Measurements from ENCODE around the gene ASPHD2.

The ASPHD2 gene

GRCh38 chr22:26446808-26447515, 17.9 kb downstream of the ASPHD2 start:
- no peak for DNase-seq (ENCODE audit: low read depth)

DNA sequence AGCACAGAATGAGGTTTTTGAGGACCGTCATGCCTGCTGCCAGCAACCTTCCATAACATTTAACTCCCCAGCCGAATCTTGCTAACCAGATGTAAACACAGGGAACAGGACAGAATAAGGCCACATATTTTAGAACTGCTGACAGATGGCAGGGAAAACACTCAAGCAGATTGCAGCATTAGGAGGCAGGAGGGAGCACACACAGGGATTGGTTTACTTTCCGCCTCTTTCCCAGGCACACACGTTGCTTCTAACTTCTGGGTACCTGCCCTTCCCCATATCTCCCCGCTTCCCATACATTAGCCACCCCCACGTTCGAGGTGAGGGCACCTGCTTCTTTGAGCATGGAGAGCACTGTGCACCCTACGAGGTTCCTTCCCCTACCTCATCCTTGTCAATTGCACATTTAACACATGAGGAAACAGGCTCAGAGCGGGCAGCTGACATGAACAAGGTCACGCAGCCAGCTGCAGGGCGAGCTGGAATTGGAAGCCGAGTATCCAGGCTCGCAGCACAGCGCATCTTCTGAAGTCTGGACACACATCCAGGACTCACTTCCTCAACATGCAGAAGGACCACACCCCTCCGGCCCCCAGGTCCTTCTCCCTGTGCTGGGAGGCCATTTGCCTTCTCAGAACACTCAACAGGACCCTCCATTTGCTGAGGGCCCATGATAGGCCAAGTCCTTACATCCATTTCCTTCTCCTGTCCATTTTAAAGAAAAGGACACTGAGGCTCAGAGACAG, 18.7 kb downstream of the ASPHD2 start:
- DNase-seq (ENCODE audit: low read depth): no peak

DNA sequence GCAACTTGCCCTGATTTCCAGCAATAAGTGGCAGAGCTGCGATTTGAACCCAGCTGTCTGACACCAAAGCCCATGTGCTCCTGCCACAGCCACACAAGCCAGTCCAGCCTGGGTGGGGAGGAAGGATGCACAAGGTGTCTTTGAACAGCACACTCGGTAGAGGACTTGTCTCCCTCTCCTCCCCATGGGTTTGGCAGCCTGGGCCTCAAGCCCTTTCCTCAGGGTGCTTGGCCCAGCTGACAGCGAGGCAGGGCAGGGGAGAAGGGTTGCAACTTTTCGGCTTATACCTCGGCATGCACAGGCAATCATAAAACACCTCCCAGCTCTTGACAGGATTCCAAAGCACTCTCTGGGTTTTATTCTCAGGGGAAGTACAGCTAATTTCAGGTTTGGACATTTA, 19.3 kb downstream of the ASPHD2 start:
- DNase-seq (ENCODE audit: low read depth): no peak

DNA sequence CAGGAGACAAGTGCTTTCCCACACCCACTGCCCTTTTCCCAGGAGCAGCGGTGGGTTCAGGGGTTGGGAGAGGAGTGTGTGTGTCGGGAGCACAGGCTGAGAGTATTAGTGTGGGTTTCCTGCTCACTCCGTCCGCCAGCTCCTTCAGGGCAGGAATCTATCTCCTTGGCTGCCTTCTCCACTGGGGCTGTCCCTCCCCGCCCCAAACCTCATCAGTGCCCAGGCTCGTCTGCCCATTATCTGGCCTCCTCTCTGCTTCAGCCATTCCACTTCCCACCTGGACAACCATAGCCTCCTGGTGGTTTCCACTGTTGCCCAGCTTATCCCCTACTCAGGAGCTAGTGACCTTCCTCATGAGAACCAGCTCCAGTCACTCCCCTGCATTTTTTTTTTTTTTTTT, 19.9 kb downstream of the ASPHD2 start:
- no peak for DNase-seq (ENCODE audit: low read depth)

GRCh38 chr22:26450453-26451185, 21.6 kb downstream of the ASPHD2 start:
- DNase-seq (ENCODE audit: low read depth): no peak

- no peak for DNase-seq (ENCODE audit: low read depth)
These were observed 23.4 kb downstream of the ASPHD2 start for GRCh38 chr22:26452236-26453016.

GRCh38 chr22:26453216-26453615, 24.2 kb downstream of the ASPHD2 start:
- DNase-seq (ENCODE audit: low read depth): no peak

DNA sequence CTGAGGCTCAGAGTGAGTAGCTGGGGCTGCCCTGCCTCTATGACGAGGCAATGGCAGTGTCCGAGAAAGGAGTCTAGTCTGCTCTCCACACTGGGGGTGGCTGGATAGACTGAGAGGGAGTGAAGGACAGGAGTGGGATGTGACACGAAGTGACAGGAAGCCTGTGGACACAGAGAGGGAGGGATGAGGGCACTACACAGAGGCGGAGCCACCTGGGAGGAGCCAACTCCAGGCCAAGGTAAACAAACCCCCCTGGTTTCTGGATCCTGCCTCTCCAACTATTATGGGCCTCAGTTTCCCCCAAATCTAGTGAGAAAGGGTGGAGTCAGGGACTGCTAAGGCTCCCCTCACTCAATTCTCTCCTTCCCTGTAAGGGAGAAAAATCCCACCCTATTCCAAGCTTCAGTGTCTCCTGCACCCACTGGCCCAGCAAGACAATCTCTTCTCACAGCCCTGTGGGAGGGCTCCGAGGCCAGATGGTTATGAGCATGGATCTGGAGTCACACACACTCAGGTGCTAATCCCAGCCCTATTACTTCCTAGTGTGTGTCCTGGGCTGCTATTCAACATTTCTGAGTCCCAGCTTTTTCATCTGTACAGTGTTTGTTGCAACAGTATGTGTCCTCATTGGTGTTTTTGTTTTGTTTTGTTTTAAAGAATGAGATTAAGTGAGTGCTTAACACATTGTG, 24.9 kb downstream of the ASPHD2 start:
- DNase-seq (ENCODE audit: low read depth): no peak

- DNase-seq (ENCODE audit: low read depth): no peak
These were observed 28.7 kb downstream of the ASPHD2 start for GRCh38 chr22:26457661-26458272.

GRCh38 chr22:26460202-26460601, 31.1 kb downstream of the ASPHD2 start:
- no peak for DNase-seq (ENCODE audit: low read depth)

DNA sequence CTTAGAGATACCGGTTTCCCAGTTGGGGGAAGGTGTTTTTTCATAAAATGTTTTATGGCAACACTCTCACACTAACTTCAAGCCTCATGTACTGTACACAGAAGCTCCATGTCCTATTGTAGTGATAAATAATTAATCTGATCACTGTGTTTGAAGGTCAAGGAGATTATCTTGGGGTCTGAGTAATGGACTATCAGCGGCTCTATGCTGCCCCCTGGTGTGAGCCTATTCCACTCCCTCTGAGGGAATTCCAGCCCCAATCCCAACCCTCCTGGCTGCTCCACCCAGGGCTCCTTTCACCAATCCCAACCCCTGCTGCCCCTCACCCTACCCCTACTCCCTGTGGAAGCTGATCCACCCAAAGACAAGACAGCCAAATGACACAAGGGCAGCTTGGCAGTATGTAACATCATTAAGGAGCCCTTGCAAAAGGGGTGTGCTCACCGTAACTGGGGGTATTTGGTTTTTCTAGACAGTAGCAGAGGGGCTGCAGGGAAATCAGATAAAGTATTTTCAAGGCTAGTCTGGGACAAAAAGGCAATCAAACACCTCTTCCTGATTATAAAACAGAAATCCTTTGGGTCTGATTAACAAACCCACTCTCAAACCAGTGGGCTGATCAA, 32.2 kb downstream of the ASPHD2 start:
- no peak for DNase-seq (ENCODE audit: low read depth)

DNA sequence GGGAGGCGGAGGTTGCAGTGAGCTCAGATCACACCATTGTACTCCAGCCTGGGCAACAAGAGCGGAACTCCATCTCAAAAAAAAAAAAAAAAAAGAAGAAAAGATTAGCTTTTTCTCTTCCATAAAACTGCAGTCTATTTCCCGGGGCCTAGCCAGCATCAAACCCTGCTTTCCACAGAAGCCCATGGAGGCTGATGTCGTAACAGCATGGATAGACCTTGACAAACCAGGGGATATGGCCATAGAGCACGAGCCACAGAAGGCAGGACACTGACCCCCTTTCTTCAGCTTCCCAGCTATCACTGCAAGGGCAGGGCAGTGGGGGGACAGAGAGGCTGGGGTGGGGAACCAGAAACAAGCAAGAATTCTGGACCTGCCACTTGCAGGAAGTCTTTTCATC, 33.0 kb downstream of the ASPHD2 start:
- DNase-seq (ENCODE audit: low read depth): no peak

- no peak for DNase-seq (ENCODE audit: low read depth)
These were observed 33.6 kb downstream of the ASPHD2 start for GRCh38 chr22:26462641-26463040.

DNA sequence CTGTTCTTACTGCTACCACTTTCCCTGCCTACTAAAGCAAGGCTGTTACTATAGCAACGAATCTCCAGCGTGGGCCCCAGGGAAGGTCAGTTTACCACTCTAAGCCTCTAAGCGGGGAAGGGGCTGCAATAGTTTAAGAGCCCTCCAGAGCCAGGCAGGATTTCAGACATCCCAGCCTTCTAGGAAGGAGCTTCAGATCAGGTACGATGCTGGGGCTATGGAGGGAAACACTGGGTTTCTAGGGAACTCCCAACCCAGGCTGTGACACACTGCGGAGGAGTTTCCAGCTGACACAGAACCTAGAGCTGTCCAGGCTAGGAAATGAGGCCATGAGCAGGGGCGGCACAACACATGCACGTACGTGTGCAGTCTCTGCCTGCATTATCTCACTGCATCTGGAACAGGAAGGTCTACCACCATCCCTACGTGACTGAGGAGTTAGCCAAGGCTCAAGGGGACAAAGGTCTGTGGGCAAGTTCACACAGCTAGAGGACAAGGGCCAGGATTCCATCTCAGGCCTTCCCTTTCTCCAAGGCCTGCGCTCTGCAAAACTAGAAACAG, 34.1 kb downstream of the ASPHD2 start:
- no peak for DNase-seq (ENCODE audit: low read depth)

GRCh38 chr22:26463688-26464087, 34.6 kb downstream of the ASPHD2 start:
- no peak for DNase-seq (ENCODE audit: low read depth)

- DNase-seq (ENCODE audit: low read depth): no peak
These were observed 35.3 kb downstream of the ASPHD2 start for GRCh38 chr22:26464312-26464711.

DNA sequence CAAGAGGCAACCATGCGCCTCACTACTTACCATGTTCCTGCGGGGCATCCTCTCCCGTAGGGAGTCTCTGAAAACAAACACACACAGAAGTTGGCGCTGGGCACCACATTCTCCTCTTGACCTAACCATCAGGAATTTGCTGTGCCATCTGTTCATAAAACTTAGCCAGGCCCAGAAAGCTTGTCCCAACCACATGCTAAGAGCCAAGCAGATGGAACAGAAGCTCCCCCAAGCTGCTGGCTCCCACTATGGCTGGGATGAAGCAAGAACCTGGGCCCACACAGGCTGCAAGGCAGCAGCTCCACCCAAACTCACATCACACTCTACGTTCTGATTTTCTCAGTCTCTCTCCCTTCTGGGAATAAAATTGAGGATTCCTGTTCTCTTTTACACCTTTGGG, 37.1 kb downstream of the ASPHD2 start:
- DNase-seq (ENCODE audit: low read depth): no peak

GRCh38 chr22:26470807-26471206, 41.7 kb downstream of the ASPHD2 start:
- no peak for DNase-seq (ENCODE audit: low read depth)

DNA sequence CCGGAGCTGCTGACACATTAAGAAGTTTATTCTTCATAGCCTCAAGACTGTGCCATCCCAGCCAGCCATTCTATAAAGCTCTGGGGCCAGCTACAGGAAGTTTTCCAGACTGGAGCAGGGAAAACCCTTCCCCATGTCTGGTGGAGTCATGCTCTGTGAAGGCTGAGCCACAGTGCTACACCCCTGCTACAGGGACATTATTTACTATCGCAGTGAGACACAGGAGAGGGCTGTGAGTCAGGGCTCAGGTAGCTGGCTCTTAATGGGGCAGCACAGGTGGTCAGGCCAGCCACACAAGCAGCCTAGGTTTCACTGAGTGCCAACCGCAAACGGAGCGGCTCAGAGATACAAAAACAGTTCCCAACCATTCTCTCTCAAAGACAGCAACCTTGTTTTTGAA, 42.5 kb downstream of the ASPHD2 start:
- DNase-seq (ENCODE audit: low read depth): peak; percentile 86

- DNase-seq (ENCODE audit: low read depth): no peak
These were observed 45.6 kb downstream of the ASPHD2 start for GRCh38 chr22:26474682-26475081.

Data from non-pigmented ciliary epithelial cell (primary cell).